Measurements from ENCODE around the gene TAC4. TPM values are rescaled to one million over a fixed set of nuclear protein-coding genes. Genes with fewer than 3 reads are reported as not detected.

TAC4 gene
- total RNA-seq, 1 experiment from 2014 or later: not detected

- H3K27me3 ChIP-seq (replicated peaks; ENCODE audit: insufficient read depth, low read depth, low read length, poor library complexity): no peaks in the 10 kb centered on the region
- H3K9me3 ChIP-seq (ENCODE audit: low read depth, low read length, poor library complexity, severe bottlenecking): no peaks in the 10 kb centered on the region
- intact Hi-C loops (cut with micrococcal nuclease; ENCODE audit: unreplicated experiment): no loop called here
- H3K36me3 ChIP-seq (ENCODE audit: insufficient read depth, low read length, poor library complexity, severe bottlenecking): no peaks in the 10 kb centered on the region
- TF ChIP-seq EZH2 (IDR thresholded peaks at IDR 0.05; ENCODE audit: borderline replicate concordance, low read depth, low read length, poor library complexity, severe bottlenecking) (no peak), CTCF (conservative IDR thresholded peaks at IDR 0.05; ENCODE audit: low read depth, low read length) (no peak)
- H3K27ac ChIP-seq (ENCODE audit: low read depth, low read length, poor library complexity, severe bottlenecking): no peak overlapping the region
- no peak overlapping the region for H3K4me3 ChIP-seq (ENCODE audit: low read depth, low read length, poor library complexity, severe bottlenecking)
- no TSS peak for BruUV-seq (replicated peaks)
- DNase-seq (ENCODE audit: low spot score): no peak
- ChIA-PET POLR2A (ENCODE audit: low non-redundant PET) (interaction anchor here (0.6 kb wide), 1 partner anchor 67 kb away, joined by 3 read pairs; no protein-coding TSS in a partner anchor), CTCF (no interaction called here)
- H3K4me1 ChIP-seq (ENCODE audit: insufficient read depth, low read length, poor library complexity, severe bottlenecking): no peaks in the 10 kb centered on the region
These were observed 21.1 kb upstream of the TAC4 start for GRCh38 chr17:49869038-49869374.

GRCh38 chr17:49866882-49867413 is 19.1 kb upstream of the TAC4 start:
- no peaks in the 10 kb centered on the region for H3K27me3 ChIP-seq (replicated peaks; ENCODE audit: insufficient read depth, low read depth, low read length, poor library complexity)

GRCh38 chr17:49866019-49866380 is 18.1 kb upstream of the TAC4 start:
- CTCF ChIA-PET: no interaction called here
- no TSS peak for BruUV-seq (replicated peaks)
- intact Hi-C loops (cut with micrococcal nuclease; ENCODE audit: unreplicated experiment): no loop called here
- POLR2A ChIA-PET (ENCODE audit: low non-redundant PET): no interaction called here
- no peak for DNase-seq (ENCODE audit: low spot score)
- no peak overlapping the region for H3K27ac ChIP-seq (ENCODE audit: low read depth, low read length, poor library complexity, severe bottlenecking)
- H3K36me3 ChIP-seq (ENCODE audit: insufficient read depth, low read length, poor library complexity, severe bottlenecking): no peaks in the 10 kb centered on the region
- no peak overlapping the region for H3K4me3 ChIP-seq (ENCODE audit: low read depth, low read length, poor library complexity, severe bottlenecking)
- H3K4me1 ChIP-seq (ENCODE audit: insufficient read depth, low read length, poor library complexity, severe bottlenecking): no peaks in the 10 kb centered on the region
- H3K9me3 ChIP-seq (ENCODE audit: low read depth, low read length, poor library complexity, severe bottlenecking): no peaks in the 10 kb centered on the region
- H3K27me3 ChIP-seq (replicated peaks; ENCODE audit: insufficient read depth, low read depth, low read length, poor library complexity): no peaks in the 10 kb centered on the region
- no peak for TF ChIP-seq CTCF (conservative IDR thresholded peaks at IDR 0.05; ENCODE audit: low read depth, low read length)
- TF ChIP-seq EZH2 (IDR thresholded peaks at IDR 0.05; ENCODE audit: borderline replicate concordance, low read depth, low read length, poor library complexity, severe bottlenecking): no peak

More at GRCh38 chr17:49866882-49867413, 19.1 kb upstream of the TAC4 start:
- no TSS peak for BruUV-seq (replicated peaks)
- intact Hi-C loops (cut with micrococcal nuclease; ENCODE audit: unreplicated experiment): no loop called here
- POLR2A ChIA-PET (ENCODE audit: low non-redundant PET): no interaction called here
- no peaks in the 10 kb centered on the region for H3K36me3 ChIP-seq (ENCODE audit: insufficient read depth, low read length, poor library complexity, severe bottlenecking)
- no peaks in the 10 kb centered on the region for H3K4me1 ChIP-seq (ENCODE audit: insufficient read depth, low read length, poor library complexity, severe bottlenecking)
- CTCF ChIA-PET: interaction anchor here (0.6 kb wide), 1 partner anchor 128 kb away, joined by 7 read pairs; the partner anchor contains the start of gene DLX3
- no peak for DNase-seq (ENCODE audit: low spot score)
- no peak overlapping the region for H3K27ac ChIP-seq (ENCODE audit: low read depth, low read length, poor library complexity, severe bottlenecking)
- TF ChIP-seq CTCF (conservative IDR thresholded peaks at IDR 0.05; ENCODE audit: low read depth, low read length): no peak
- TF ChIP-seq EZH2 (IDR thresholded peaks at IDR 0.05; ENCODE audit: borderline replicate concordance, low read depth, low read length, poor library complexity, severe bottlenecking): no peak
- no peaks in the 10 kb centered on the region for H3K9me3 ChIP-seq (ENCODE audit: low read depth, low read length, poor library complexity, severe bottlenecking)
- H3K4me3 ChIP-seq (ENCODE audit: low read depth, low read length, poor library complexity, severe bottlenecking): no peak overlapping the region

Data from A673 (cell line).